Body of pancreas (tissue), 4 donors: Measurements from ENCODE around the gene RUNX2. TPM values are rescaled to one million over a fixed set of nuclear protein-coding genes. Genes with fewer than 3 reads are reported as not detected.
A peak's percentile ranks its signal among the peaks of the same experiment; 100 is the strongest.

Source experiments
- ATAC-seq: fragments of 150-250 bp; one replicate; pipeline ENCODE4 v1.9.1; 2016
- DNase-seq, 4 donors: peaks; one replicate each; pipeline ENCODE4 v3.0.0-alpha.2; 2019
- H3K27ac ChIP-seq, 4 donors: fragments of 200-600 bp; sonication (generic); 1 replicate in 3 of 4; 2 replicates in 1 of 4; pipeline versions ENCODE4 v1.5.1 to v1.6.1; 2016 to 2019; ENCODE audit warnings: mild to moderate bottlenecking in 1 of 4, mixed read lengths in 1 of 4, moderate library complexity in 1 of 4
- H3K27me3 ChIP-seq, 2 donors: fragments of 200-600 bp; sonication (generic); one replicate each; pipeline ENCODE4 v1.6.0; 2016; ENCODE audit warnings: mild to moderate bottlenecking in 1 of 2
- H3K36me3 ChIP-seq, 2 donors: fragments of 200-600 bp; sonication (generic); replicated peaks in 1 of 2; 2 replicates each; pipeline ENCODE4 v1.5.1; 2016; ENCODE audit warnings: low read depth in 2 of 2; ENCODE audit not compliant: insufficient read depth in 1 of 2
- H3K4me1 ChIP-seq: fragments of 200-600 bp; sonication (generic); one replicate; pipeline ENCODE4 v1.6.0; 2016
- H3K4me3 ChIP-seq, 2 donors: fragments of 200-600 bp; sonication (generic); 1 replicate in 1 of 2; 2 replicates in 1 of 2; pipeline ENCODE4 v1.5.1; 2016 to 2019
- H3K9me3 ChIP-seq, 3 donors: fragments of 200-600 bp; sonication (generic); 1 replicate in 2 of 3; 2 replicates in 1 of 3; pipeline ENCODE4 v1.5.1; 2016
- CTCF ChIP-seq, 7 experiments: fragments of 450-650 bp in 4 of 7; fragments of 200-600 bp in 3 of 7; sonication (generic) in 3 of 7; IDR thresholded peaks; one replicate each; pipeline ENCODE4 v1.5.1; 2016 to 2019; ENCODE audit warnings: antibody characterized with exemption in 7 of 7
- POLR2A ChIP-seq, 3 donors: fragments of 450-650 bp; IDR thresholded peaks; one replicate each; pipeline ENCODE4 v1.6.1; 2016; ENCODE audit warnings: antibody characterized with exemption in 3 of 3, mild to moderate bottlenecking in 2 of 3
- WGBS, 2 donors: methylation state at CpG; one replicate each; pipeline ENCODE4 v1.1.5; 2017; 5-methylcytosine and 5-hydroxymethylcytosine counted together
- intact Hi-C: fragments of 100-400 bp; cut with DNase I; formaldehyde crosslinking; loops from one replicate; pipeline ENCODE4 v1.15.1; 2023
- total RNA-seq, 2 donors: library from RNA; depleted of rRNA; stranded (reverse); fragments of >200 nt; gene quantifications; one replicate each; pipeline ENCODE4 v1.1.0, GENCODE V29; 2016

RUNX2 gene
- total RNA-seq, 2 donors from 2014 or later: 0.33 to 1.0 TPM

GRCh38 chr6:45574885-45575284 is 246.8 kb downstream of the RUNX2 start:
- Histone ChIP-seq H3K27ac (no peak overlapping the region), H3K36me3 (no peaks in the 10 kb centered on the region), H3K9me3 (no peaks in the 10 kb centered on the region), H3K4me3 (no peak overlapping the region), H3K4me1 (no peaks in the 10 kb centered on the region), H3K27me3 (no peaks in the 10 kb centered on the region)
- intact Hi-C loops: no loop called here
- TF ChIP-seq CTCF (IDR thresholded peaks at IDR 0.05) (no peak), POLR2A (IDR thresholded peaks at IDR 0.05) (no peak)
- ATAC-seq (no peak), DNase-seq (no peak)
- WGBS, 2 donors: 80 to 100% methylated on average over 1 of the region's 1 CpG

- intact Hi-C loops: no loop called here
- no peak for TF ChIP-seq CTCF (IDR thresholded peaks at IDR 0.05)
- TF ChIP-seq POLR2A (IDR thresholded peaks at IDR 0.05): no peak
- no peak overlapping the region for H3K27ac ChIP-seq
- H3K4me3 ChIP-seq: no peak overlapping the region
- ATAC-seq (no peak), DNase-seq (peak in 2 of 4 donors; percentile 21 to 24)
- no peaks in the 10 kb centered on the region for H3K4me1 ChIP-seq
- no peaks in the 10 kb centered on the region for H3K36me3 ChIP-seq
- no peaks in the 10 kb centered on the region for H3K9me3 ChIP-seq
- H3K27me3 ChIP-seq: no peaks in the 10 kb centered on the region
- WGBS, 2 donors: 79 to 85% methylated on average over 15 of the region's 15 CpGs
Measured at GRCh38 chr6:45576648-45577624, 248.8 kb downstream of the RUNX2 start.

- Histone ChIP-seq H3K27ac (no peak overlapping the region), H3K4me3 (no peak overlapping the region), H3K27me3 (no peaks in the 10 kb centered on the region), H3K9me3 (no peaks in the 10 kb centered on the region), H3K36me3 (no peaks in the 10 kb centered on the region), H3K4me1 (no peaks in the 10 kb centered on the region)
- ATAC-seq: peak; percentile 38
- TF ChIP-seq POLR2A (IDR thresholded peaks at IDR 0.05) (no peak), CTCF (IDR thresholded peaks at IDR 0.05) (no peak)
- intact Hi-C loops: no loop called here
- no peak for DNase-seq
- 48 to 50% methylated on average over 9 of the region's 9 CpGs for WGBS, 2 donors
Measured at GRCh38 chr6:45577836-45578504, 249.8 kb downstream of the RUNX2 start.

GRCh38 chr6:45584127-45584526 is 256.0 kb downstream of the RUNX2 start:
- no peaks in the 10 kb centered on the region for H3K36me3 ChIP-seq
- TF ChIP-seq CTCF (IDR thresholded peaks at IDR 0.05) (no peak), POLR2A (IDR thresholded peaks at IDR 0.05) (no peak)
- intact Hi-C loops: no loop called here
- no peaks in the 10 kb centered on the region for H3K4me1 ChIP-seq
- no peaks in the 10 kb centered on the region for H3K9me3 ChIP-seq
- no peaks in the 10 kb centered on the region for H3K27me3 ChIP-seq
- DNase-seq: no peak
- WGBS, 2 donors: 35 to 64% methylated on average over 2 of the region's 2 CpGs
- no peak overlapping the region for H3K27ac ChIP-seq
- ATAC-seq: no peak
- H3K4me3 ChIP-seq: no peak overlapping the region
